Karpas-422 (cell line): ENCODE data around the gene KLF3. TPM values are rescaled to one million over a fixed set of nuclear protein-coding genes. Genes with fewer than 3 reads are reported as not detected.

Experiments
- DNase-seq: peaks from one replicate; pipeline ENCODE4 v3.0.0-alpha.2; 2015
- H2AFZ ChIP-seq: fragments of 200-600 bp; sonication (generic); 2 replicates; pipeline ENCODE4 v1.6.1; 2014; ENCODE audit warnings: antibody characterized with exemption, low read length, mixed read lengths
- H3K27ac ChIP-seq: fragments of 200-600 bp; sonication (generic); 2 replicates; pipeline ENCODE4 v1.5.1; 2014; ENCODE audit warnings: mild to moderate bottlenecking, low read length, moderate library complexity
- H3K27me3 ChIP-seq: fragments of 200-600 bp; sonication (generic); 2 replicates; pipeline ENCODE4 v1.6.1; 2014; ENCODE audit warnings: low read length, mixed read lengths
- H3K36me3 ChIP-seq: fragments of 200-600 bp; sonication (generic); 2 replicates; pipeline ENCODE4 v1.6.1; 2014; ENCODE audit warnings: low read length, mixed read lengths; ENCODE audit not compliant: insufficient read depth
- H3K4me1 ChIP-seq: fragments of 200-600 bp; sonication (generic); 2 replicates; pipeline ENCODE4 v1.6.1; 2014; ENCODE audit warnings: mild to moderate bottlenecking, low read length, mixed read lengths
- H3K4me2 ChIP-seq: fragments of 200-600 bp; sonication (generic); 2 replicates; pipeline ENCODE4 v1.6.1; 2014; ENCODE audit warnings: low read length, low read depth, mild to moderate bottlenecking; ENCODE audit not compliant: poor library complexity, severe bottlenecking
- H3K4me3 ChIP-seq: fragments of 200-600 bp; sonication (generic); 2 replicates; pipeline ENCODE4 v1.5.1; 2014; ENCODE audit warnings: mild to moderate bottlenecking, antibody characterized with exemption, low read length, mixed read lengths
- H3K79me2 ChIP-seq: fragments of 200-600 bp; sonication (generic); 2 replicates; pipeline ENCODE4 v1.6.1; 2014; ENCODE audit warnings: mild to moderate bottlenecking, low read length, mixed read lengths
- H3K9ac ChIP-seq: fragments of 200-600 bp; sonication (generic); 2 replicates; pipeline ENCODE4 v1.6.0; 2014; ENCODE audit warnings: low read length
- H3K9me2 ChIP-seq: fragments of 200-600 bp; sonication (generic), shearing (Covaris generic); replicated peaks from 2 replicates; pipeline ENCODE4 v1.6.0; 2014; ENCODE audit warnings: mild to moderate bottlenecking, low read length, moderate library complexity; ENCODE audit not compliant: insufficient read depth
- H3K9me3 ChIP-seq: fragments of 300-700, 200-600 bp; sonication (generic); 2 replicates; pipeline ENCODE4 v1.6.1; 2014; ENCODE audit warnings: low read length, mixed read lengths
- H4K20me1 ChIP-seq: fragments of 200-600 bp; sonication (generic); 2 replicates; pipeline ENCODE4 v1.6.1; 2014; ENCODE audit warnings: mild to moderate bottlenecking, antibody characterized with exemption, low read length, low read depth; ENCODE audit not compliant: insufficient read depth
- total RNA-seq: library from RNA; depleted of rRNA; stranded (reverse); fragments of >200 nt; shearing (Covaris generic); gene quantifications from 2 replicates; pipeline ENCODE4 v1.2.3, GENCODE V29; 2014; ENCODE audit warnings: low replicate concordance

Gene KLF3
- total RNA-seq, 1 experiment from 2014 or later: not detected

DNA sequence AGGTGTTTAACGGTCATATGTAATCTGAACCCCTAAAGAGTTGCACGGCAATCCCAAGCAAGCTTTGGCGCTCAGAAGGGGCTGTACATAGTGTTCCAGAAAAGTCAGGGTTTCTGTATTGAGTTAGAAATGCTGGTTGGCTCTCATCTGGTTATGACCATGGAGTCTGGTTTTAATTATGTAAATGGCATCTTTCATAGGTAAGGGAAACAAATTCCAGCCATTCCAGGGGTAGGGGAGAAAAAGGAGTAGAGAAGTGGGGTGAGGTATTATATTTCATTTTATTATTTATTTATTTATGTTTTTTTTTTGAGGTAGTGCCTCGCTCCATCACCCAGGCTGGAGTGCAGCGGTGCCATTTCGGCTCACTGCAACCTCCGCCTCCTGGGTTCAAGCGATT lies 15.9 kb downstream of the KLF3 start:
- no peaks in the 10 kb centered on the region for H4K20me1 ChIP-seq
- H3K79me2 ChIP-seq: no peaks in the 10 kb centered on the region
- H3K36me3 ChIP-seq: no peaks in the 10 kb centered on the region
- no peak overlapping the region for H3K4me2 ChIP-seq
- no peaks in the 10 kb centered on the region for H3K27me3 ChIP-seq
- no peak overlapping the region for H3K9ac ChIP-seq
- no peak overlapping the region for H3K27ac ChIP-seq
- no peak overlapping the region for H2AFZ ChIP-seq
- H3K9me3 ChIP-seq: no peaks in the 10 kb centered on the region
- H3K9me2 ChIP-seq: no peaks in the 10 kb centered on the region
- H3K4me3 ChIP-seq: no peak overlapping the region
- no peaks in the 10 kb centered on the region for H3K4me1 ChIP-seq
- DNase-seq: no peak

DNA sequence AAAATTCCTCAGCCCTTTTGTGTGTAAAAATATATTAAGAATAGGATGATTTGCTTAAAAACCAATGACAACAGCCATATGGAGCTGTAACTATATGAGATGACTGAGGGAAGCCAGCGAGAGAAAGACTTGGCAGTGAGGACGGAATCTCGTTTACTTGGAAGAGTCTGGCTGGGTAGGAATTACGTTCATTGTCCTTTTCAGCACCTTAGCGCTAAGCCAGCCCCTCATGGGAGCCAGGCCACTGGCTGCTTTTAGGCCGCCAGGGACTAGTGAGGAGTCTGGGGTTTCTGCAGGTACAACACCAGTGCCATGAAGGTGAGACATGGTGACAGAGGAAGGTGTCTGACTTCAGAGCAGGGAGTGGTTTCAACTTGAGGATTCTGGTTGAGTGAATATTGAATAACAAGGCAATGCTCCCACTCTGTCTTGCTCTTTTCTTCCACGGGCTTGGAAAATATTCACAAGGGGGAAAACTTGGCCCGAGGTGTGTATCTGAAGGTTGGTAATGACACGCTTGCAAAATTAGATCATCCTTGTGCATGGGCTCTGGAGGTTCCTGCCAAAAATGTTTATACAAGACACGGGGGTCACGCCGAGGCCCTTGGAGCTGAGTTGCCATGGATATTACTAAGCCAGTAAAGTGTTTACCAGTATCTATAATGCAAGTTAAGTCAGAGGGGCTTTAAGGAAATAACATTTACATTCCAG lies 17.4 kb downstream of the KLF3 start:
- Histone ChIP-seq H2AFZ (no peak overlapping the region), H3K9me2 (no peaks in the 10 kb centered on the region), H3K9me3 (no peaks in the 10 kb centered on the region), H3K36me3 (no peaks in the 10 kb centered on the region), H3K4me2 (no peak overlapping the region), H3K27me3 (no peaks in the 10 kb centered on the region), H3K79me2 (no peaks in the 10 kb centered on the region), H4K20me1 (no peaks in the 10 kb centered on the region), H3K4me1 (no peaks in the 10 kb centered on the region), H3K4me3 (no peak overlapping the region), H3K27ac (no peak overlapping the region), H3K9ac (no peak overlapping the region)
- DNase-seq: no peak

- no peak for DNase-seq
- Histone ChIP-seq H3K79me2 (no peaks in the 10 kb centered on the region), H3K27me3 (no peaks in the 10 kb centered on the region), H4K20me1 (no peaks in the 10 kb centered on the region), H3K9ac (no peak overlapping the region), H3K4me3 (no peak overlapping the region), H3K9me3 (no peaks in the 10 kb centered on the region), H3K9me2 (no peaks in the 10 kb centered on the region), H2AFZ (no peak overlapping the region), H3K36me3 (no peaks in the 10 kb centered on the region), H3K27ac (no peak overlapping the region), H3K4me2 (no peak overlapping the region), H3K4me1 (no peaks in the 10 kb centered on the region)
Measured at GRCh38 chr4:38682336-38682735, 18.3 kb downstream of the KLF3 start.

GRCh38 chr4:38683276-38683675 lies 19.3 kb downstream of the KLF3 start:
- H3K9me2 ChIP-seq: no peaks in the 10 kb centered on the region
- no peaks in the 10 kb centered on the region for H3K27me3 ChIP-seq
- H3K4me3 ChIP-seq: no peak overlapping the region
- no peaks in the 10 kb centered on the region for H3K4me1 ChIP-seq
- no peaks in the 10 kb centered on the region for H4K20me1 ChIP-seq
- H3K9me3 ChIP-seq: no peaks in the 10 kb centered on the region
- H3K4me2 ChIP-seq: no peak overlapping the region
- DNase-seq: no peak
- H3K27ac ChIP-seq: no peak overlapping the region
- H3K36me3 ChIP-seq: no peaks in the 10 kb centered on the region
- H3K79me2 ChIP-seq: no peaks in the 10 kb centered on the region
- H2AFZ ChIP-seq: no peak overlapping the region
- no peak overlapping the region for H3K9ac ChIP-seq

DNA sequence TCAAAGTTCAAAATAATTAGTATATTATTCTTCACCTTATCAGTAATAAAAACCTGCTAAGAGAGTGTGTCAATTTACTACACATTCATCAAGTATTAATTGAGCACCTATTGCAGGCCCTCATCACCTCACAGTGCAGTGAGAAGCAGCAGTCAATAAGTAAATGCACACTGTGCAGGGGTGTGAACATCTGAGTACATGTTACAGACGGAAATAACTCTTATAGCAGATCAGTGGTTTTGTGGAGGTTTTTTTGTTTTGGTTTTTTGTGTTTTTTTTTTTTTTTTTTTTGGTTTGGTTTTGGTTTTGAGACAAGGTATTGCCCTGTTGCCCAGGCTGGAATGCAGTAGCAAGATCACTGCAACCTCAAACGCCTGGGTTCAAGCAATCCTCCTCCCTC lies 20.3 kb downstream of the KLF3 start:
- H3K4me3 ChIP-seq: no peak overlapping the region
- no peaks in the 10 kb centered on the region for H3K4me1 ChIP-seq
- H3K27me3 ChIP-seq: no peaks in the 10 kb centered on the region
- no peaks in the 10 kb centered on the region for H3K9me3 ChIP-seq
- H4K20me1 ChIP-seq: no peaks in the 10 kb centered on the region
- no peak overlapping the region for H3K4me2 ChIP-seq
- no peaks in the 10 kb centered on the region for H3K36me3 ChIP-seq
- no peaks in the 10 kb centered on the region for H3K9me2 ChIP-seq
- DNase-seq: no peak
- no peak overlapping the region for H2AFZ ChIP-seq
- H3K9ac ChIP-seq: no peak overlapping the region
- no peaks in the 10 kb centered on the region for H3K79me2 ChIP-seq
- no peak overlapping the region for H3K27ac ChIP-seq

DNA sequence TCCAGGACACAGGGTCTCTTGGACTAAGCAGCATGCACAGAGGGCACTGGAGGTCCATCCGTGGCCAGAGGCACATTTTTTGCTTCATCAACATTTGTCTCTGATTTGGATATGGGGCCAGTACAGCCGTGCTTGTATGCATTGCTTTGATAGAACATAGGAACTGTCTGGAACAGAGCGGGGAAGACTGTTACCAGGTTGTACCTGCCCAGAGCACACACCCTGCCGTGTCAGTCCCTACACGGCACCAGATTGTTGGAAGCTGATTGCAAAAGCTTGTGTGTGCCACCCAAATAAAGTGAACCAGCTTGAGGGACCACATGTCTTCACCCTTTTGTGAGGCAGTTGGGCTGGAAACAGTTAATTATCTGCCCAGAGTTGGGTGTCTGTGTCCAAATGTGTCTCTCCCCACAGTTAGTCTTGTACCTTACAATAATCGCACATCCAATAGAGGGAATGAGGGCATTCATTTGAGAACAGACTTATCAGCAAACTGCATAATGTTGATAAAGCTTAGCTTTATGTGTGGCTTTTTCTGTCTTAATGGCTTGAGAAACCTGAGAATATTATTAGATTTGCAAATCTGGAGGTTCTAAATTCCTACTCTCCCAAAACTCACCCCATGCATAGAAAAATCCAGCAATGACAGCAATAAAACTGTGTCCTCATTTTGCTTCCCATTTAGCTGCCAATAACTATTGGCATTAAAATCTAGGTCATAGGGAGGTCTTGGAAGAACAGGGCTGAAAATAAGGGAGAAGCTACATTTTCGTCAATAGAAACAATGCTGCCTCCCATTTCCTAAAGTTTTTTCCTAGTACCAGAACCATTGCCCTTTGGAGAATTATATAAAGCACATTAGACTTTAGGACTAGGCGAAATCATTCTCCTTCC lies 21.2 kb downstream of the KLF3 start:
- no peak for DNase-seq
- Histone ChIP-seq H3K4me3 (no peak overlapping the region), H3K27me3 (no peaks in the 10 kb centered on the region), H4K20me1 (no peaks in the 10 kb centered on the region), H3K4me1 (no peaks in the 10 kb centered on the region), H2AFZ (no peak overlapping the region), H3K27ac (no peak overlapping the region), H3K9me2 (no peaks in the 10 kb centered on the region), H3K36me3 (no peaks in the 10 kb centered on the region), H3K9ac (no peak overlapping the region), H3K4me2 (no peak overlapping the region), H3K79me2 (no peaks in the 10 kb centered on the region), H3K9me3 (no peaks in the 10 kb centered on the region)

GRCh38 chr4:38686682-38687081 lies 22.7 kb downstream of the KLF3 start:
- Histone ChIP-seq H2AFZ (no peak overlapping the region), H3K4me1 (no peaks in the 10 kb centered on the region), H3K79me2 (no peaks in the 10 kb centered on the region), H3K27me3 (no peaks in the 10 kb centered on the region), H3K9me2 (no peaks in the 10 kb centered on the region), H3K9ac (no peak overlapping the region), H3K4me3 (no peak overlapping the region), H3K9me3 (no peaks in the 10 kb centered on the region), H3K27ac (no peak overlapping the region), H3K36me3 (no peaks in the 10 kb centered on the region), H4K20me1 (no peaks in the 10 kb centered on the region), H3K4me2 (no peak overlapping the region)
- DNase-seq: no peak

- Histone ChIP-seq H3K27me3 (no peaks in the 10 kb centered on the region), H3K79me2 (no peaks in the 10 kb centered on the region), H3K4me1 (no peaks in the 10 kb centered on the region), H3K36me3 (no peaks in the 10 kb centered on the region), H3K4me3 (no peak overlapping the region), H2AFZ (no peak overlapping the region), H4K20me1 (no peaks in the 10 kb centered on the region), H3K9ac (no peak overlapping the region), H3K27ac (no peak overlapping the region), H3K4me2 (no peak overlapping the region), H3K9me2 (no peaks in the 10 kb centered on the region), H3K9me3 (no peaks in the 10 kb centered on the region)
- DNase-seq: no peak
Measured at GRCh38 chr4:38687571-38688011, 23.6 kb downstream of the KLF3 start.
